Measurements from ENCODE around the gene RRN3. TPM values are rescaled to one million over a fixed set of nuclear protein-coding genes. Genes with fewer than 3 reads are reported as not detected.
"Not testable (repeated sequence)": the region's sequence is repeated elsewhere in the genome, so short reads cannot be mapped to it uniquely, and the experiment has no call there.

Gene RRN3
- polyA plus RNA-seq (2011; rRNA removed) (95.7 and 101 TPM in 2 replicates), polyA plus RNA-seq (2017; fragmentation: RNase III; extraction: RNeasy Plus Mini Kit Qiagen cat#74134 plus additional on column Dnase treatment) (34.0 to 38.6 TPM (median 35.5 TPM) in 3 replicates), polyA minus RNA-seq (2011; rRNA and poly(A)+ RNA removed) (45.5 and 57.9 TPM in 2 replicates)
- 18.3 and 19.9 TPM in 2 replicates for polyA plus RNA-seq (2012; cell fraction: cytosol; rRNA removed)
- polyA plus RNA-seq (2012; cell fraction: nucleus; rRNA removed), result 16.3 and 27.7 TPM in 2 replicates

- ATAC-seq, result peak; percentile 99 to 100
- POLR2A ChIA-PET, result interaction anchor here (0.6 to 1.4 kb wide), 4 partner anchors 22 to 307 kb away, joined by 3 to 4 read pairs (median 3); partner anchors contain the start of gene NTAN1
- H3K9me3 ChIP-seq, FAIRE-seq, CTCF ChIA-PET: not testable (repeated sequence)
- peak within 1 kb of the TSS; percentile 71 for H3K4me3 ChIP-seq
- peaks cover 20% of the 10 kb centered on the region for H3K4me1 ChIP-seq
- peak within 1 kb of the TSS; percentile 96 for H3K4me2 ChIP-seq
- 3% methylated on average over 41 of the region's 56 CpGs for WGBS (ENCODE audit: missing lambda C conversion rate)
- DNase-seq (ENCODE audit: low read depth in 1 of 2, low spot score in 1 of 2), result peak; percentile 78 to 95
- peak; percentile 92 for TF ChIP-seq MAX (IDR thresholded peaks at IDR 0.05)
- peak; percentile 88 for TF ChIP-seq BCL3 (IDR thresholded peaks at IDR 0.05)
- TF ChIP-seq E2F6 (IDR thresholded peaks at IDR 0.05; ENCODE audit: borderline replicate concordance, low read depth), result 0 out of 2 replicates have a peak, but pooled peaks have one; percentile 46
- peak; percentile 97 for TF ChIP-seq PHF8 (IDR thresholded peaks at IDR 0.05; ENCODE audit: borderline replicate concordance, low read depth)
- peak in 1 of 2 experiments; percentile 91; a peak in 3 of 5 replicates for TF ChIP-seq JUN (IDR thresholded peaks at IDR 0.05)
- peak; percentile 86 for TF ChIP-seq POLR2A (IDR thresholded peaks at IDR 0.05; ENCODE audit: low read length)
- H3K27ac ChIP-seq, result peak within 1 kb of the TSS; percentile 91 to 95
These were observed at the start of gene RRN3 for GRCh38 chr16:15093955-15094827. TSS of gene RRN3 (minus strand) at chr16:15094272. CDS start at chr16:15094233, 39 bp downstream.

GRCh38 chr16:15143601-15144091, 49.6 kb upstream of the RRN3 start:
- FAIRE-seq; DNase-seq (ENCODE audit: low read depth in 1 of 2, low spot score in 1 of 2); POLR2A ChIA-PET; H3K4me3 ChIP-seq; H3K9me3 ChIP-seq; ATAC-seq; H3K4me2 ChIP-seq; CTCF ChIA-PET; H3K27ac ChIP-seq: not testable (repeated sequence)
- H3K4me1 ChIP-seq, result peaks cover 12% of the 10 kb centered on the region
- WGBS (ENCODE audit: missing lambda C conversion rate), result 91% methylated on average over 13 of the region's 26 CpGs

- H3K9me3 ChIP-seq; H3K27ac ChIP-seq; FAIRE-seq; POLR2A ChIA-PET; DNase-seq (ENCODE audit: low read depth in 1 of 2, low spot score in 1 of 2); ATAC-seq; CTCF ChIA-PET; H3K4me3 ChIP-seq; H3K4me2 ChIP-seq: not testable (repeated sequence)
- WGBS (ENCODE audit: missing lambda C conversion rate), result 95% methylated on average over 8 of the region's 26 CpGs
- H3K4me1 ChIP-seq, result peaks cover 12% of the 10 kb centered on the region
These were observed 49.0 kb upstream of the RRN3 start for GRCh38 chr16:15142891-15143600.

- ATAC-seq; H3K4me1 ChIP-seq; FAIRE-seq; CTCF ChIA-PET; H3K9me3 ChIP-seq; H3K4me2 ChIP-seq; DNase-seq (ENCODE audit: low read depth in 1 of 2, low spot score in 1 of 2); POLR2A ChIA-PET; H3K4me3 ChIP-seq; H3K27ac ChIP-seq: not testable (repeated sequence)
- WGBS (ENCODE audit: missing lambda C conversion rate), result 90% methylated on average over 9 of the region's 27 CpGs
These were observed 48.2 kb upstream of the RRN3 start for GRCh38 chr16:15142107-15142890.

GRCh38 chr16:15141586-15141985, 47.5 kb upstream of the RRN3 start:
- TF ChIP-seq CBX8 (IDR thresholded peaks at IDR 0.05) (no peak), NFE2L2 (conservative IDR thresholded peaks at IDR 0.05; ENCODE audit: low read length) (no peak)
- ChIA-PET POLR2A (no interaction called here), CTCF (no interaction called here)
- no peak overlapping the region for H3K4me2 ChIP-seq
- WGBS (ENCODE audit: missing lambda C conversion rate), result 88% methylated on average over 7 of the region's 15 CpGs
- no peak overlapping the region for H3K27ac ChIP-seq
- DNase-seq (ENCODE audit: low read depth in 1 of 2, low spot score in 1 of 2) (no peak), ATAC-seq (no peak), FAIRE-seq (no peak)
- no peaks in the 10 kb centered on the region for H3K4me1 ChIP-seq
- no peak overlapping the region for H3K4me3 ChIP-seq
- no peaks in the 10 kb centered on the region for H3K9me3 ChIP-seq

GRCh38 chr16:15140444-15141365, 46.6 kb upstream of the RRN3 start:
- POLR2A ChIA-PET; H3K27ac ChIP-seq; H3K4me1 ChIP-seq; FAIRE-seq; CTCF ChIA-PET; H3K9me3 ChIP-seq; DNase-seq (ENCODE audit: low read depth in 1 of 2, low spot score in 1 of 2); H3K4me2 ChIP-seq; H3K4me3 ChIP-seq: not testable (repeated sequence)
- ATAC-seq, result peak; percentile 15 to 23; a peak in 3 of 6 replicates
- 79% methylated on average over 12 of the region's 30 CpGs for WGBS (ENCODE audit: missing lambda C conversion rate)

- WGBS (ENCODE audit: missing lambda C conversion rate), result no CpG with 5 or more reads among the region's 15 CpGs
- H3K27ac ChIP-seq; H3K4me3 ChIP-seq; DNase-seq (ENCODE audit: low read depth in 1 of 2, low spot score in 1 of 2); CTCF ChIA-PET; ATAC-seq; H3K9me3 ChIP-seq; POLR2A ChIA-PET; FAIRE-seq; H3K4me1 ChIP-seq; H3K4me2 ChIP-seq: not testable (repeated sequence)
These were observed 43.4 kb upstream of the RRN3 start for GRCh38 chr16:15137514-15137913.
